Activated effector memory CD4-positive, alpha-beta T cell treated with anti-CD3 and anti-CD28 coated beads, Interleukin-2, amount 50 U/mL, for 16 hours (primary cell): ENCODE data around the gene NBEA.
"Not testable (repeated sequence)": the region's sequence is repeated elsewhere in the genome, so short reads cannot be mapped to it uniquely, and the experiment has no call there.

Experiments used
- DNase-seq: peaks from one replicate; pipeline ENCODE4 v3.0.0-alpha.2; 2020

The NBEA gene

DNA sequence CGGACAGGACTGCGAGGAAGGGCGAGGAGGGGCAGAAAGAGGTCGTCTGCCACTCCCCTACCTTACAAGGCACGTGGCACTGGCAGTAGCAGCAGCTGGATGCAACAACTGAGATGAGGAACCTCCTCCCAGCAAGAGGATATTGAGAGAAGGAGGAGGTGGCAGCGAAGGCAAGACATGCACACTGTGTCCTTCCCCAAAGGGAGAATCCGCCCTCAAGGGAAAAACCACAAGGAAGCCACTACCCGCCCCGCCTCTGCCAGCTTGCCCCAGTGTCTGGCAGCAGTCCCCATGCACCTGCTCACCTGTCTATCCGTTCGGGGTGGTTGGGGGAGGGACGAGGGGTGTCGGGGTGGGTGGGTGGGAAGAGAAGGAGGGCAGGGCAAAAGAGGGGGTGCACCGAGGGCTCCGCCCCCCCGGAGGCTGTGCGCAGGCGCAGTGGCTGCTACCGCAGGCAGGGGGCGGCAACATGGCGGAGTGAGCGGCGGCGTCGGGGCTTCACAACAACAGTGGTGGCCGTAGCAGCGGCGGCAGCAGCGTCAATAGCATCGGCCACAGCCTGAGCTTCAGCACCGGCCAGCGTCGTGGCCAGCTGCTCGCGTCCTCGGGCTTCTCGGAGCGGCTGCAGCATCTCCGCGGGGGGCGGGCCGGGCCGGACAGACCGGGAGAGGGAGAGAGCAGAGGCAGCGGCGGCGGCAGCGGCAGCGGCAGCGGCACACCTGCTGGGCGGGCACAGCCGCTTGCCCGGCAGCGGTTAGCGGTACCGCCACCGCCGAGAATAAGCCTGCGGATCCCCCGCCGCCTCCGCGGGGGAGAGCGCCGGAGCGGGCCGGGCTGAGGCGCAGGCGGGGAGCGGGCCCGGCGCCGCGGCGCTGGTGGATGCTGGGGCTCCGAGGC is at the start of gene NBEA:
Gene NBEA, plus strand, starts transcription at position 436 of the 897 bp plus-strand sequence. CDS start 551 bp downstream, outside the sequence.
- peak; percentile 85 for DNase-seq

- no peak for DNase-seq
Observed at GRCh38 chr13:34894756-34895155, 47.3 kb upstream of the NBEA start.

DNA sequence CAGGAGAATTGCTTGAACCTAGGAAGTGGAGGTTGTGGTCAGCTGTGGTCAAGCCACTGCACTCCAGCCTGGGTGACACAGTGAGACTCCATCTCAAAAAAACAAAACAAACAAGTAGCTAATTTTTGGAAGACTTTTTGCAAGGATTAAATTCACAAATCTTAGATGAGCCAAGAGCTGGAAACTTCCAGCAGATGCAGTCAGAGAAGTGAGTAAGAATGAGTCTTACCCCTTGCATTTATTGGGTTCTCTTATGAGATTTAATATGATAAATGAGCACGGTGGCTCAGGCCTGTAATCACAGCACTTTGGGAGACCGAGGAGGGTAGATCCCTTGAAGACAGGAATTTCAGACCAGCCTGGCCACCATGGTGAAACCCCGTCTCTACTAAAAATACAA is 44.9 kb upstream of the NBEA start:
- DNase-seq, result no peak

DNA sequence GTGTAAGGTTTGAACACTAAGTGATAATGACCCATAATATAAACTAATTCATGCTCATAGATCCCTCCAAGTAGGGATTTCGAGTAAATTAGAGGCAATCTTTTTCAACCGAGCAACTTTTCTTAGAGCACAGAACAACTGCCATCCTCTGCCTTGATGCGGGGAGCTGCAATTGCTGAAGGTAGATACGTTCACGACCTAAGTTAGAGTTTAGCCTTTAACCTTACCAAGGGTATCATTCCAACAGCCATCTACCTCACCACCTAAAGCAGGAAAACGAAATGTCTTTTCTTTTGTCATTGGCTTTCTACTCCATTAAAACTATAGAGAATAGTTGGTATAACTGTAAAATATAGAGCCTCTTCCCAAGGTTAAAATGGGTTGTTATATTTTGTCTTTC is 42.2 kb upstream of the NBEA start:
- no peak for DNase-seq

DNA sequence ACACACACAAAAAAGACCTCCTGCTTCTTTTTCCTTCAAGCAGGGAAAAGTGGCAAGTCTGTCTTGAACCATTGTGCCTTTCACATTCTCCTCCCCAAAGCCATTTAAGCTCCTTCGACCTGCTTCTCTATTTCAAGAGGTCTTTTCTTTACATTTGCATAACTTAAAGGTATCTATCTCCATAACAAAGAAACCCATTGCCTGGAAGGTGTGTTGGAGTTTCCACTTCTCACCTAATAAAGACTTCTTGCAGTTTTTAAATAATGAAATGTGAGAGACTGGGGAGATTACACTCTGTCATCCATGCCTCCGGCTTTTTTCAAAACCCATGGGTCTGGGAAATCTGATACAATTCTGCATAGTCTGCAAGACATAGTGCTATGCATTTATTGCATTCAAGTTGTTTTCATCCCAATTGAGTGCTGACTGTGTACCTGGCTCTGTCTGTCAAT is 41.8 kb upstream of the NBEA start:
- no peak for DNase-seq

- DNase-seq, result no peak
Observed at GRCh38 chr13:34901572-34901971, 40.5 kb upstream of the NBEA start.

DNA sequence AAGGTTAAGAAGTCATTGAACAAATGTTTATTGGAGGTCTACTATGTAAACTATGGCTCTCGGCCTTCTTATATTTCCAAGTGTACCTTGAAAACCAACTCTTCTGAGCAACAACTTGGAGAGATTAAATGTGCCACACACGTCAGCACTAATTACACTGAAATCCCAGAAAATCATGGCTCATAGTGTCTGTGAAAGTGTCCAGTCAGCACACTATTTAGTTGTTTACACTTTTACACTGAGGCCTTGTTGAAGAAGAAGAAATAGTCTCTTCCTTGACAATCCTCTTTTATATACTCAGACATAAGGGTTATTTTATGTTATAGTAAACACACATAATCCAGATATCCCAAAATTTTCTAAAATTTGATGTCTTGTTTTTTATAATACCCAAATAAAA is 30.9 kb upstream of the NBEA start:
- DNase-seq, result no peak

DNA sequence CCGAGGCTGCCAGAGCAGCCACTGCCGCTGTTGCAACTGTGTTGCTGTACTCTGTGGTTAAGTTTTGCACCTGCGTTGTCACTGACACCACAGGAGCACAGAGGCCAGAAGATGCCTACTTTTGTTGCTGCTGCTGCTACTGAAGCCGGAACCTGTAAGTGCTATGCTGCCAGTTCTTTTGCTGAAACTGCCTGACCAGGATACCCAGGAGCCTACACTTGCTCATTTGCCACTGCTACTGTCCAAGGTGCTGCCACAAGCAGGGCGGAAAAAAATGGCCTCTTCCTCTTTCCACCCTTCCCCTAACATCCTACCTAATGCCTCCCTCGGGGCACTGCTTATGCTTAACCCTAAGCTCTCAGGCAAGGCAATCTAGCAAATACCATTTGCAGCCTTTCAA is 29.0 kb upstream of the NBEA start:
- no peak for DNase-seq

DNA sequence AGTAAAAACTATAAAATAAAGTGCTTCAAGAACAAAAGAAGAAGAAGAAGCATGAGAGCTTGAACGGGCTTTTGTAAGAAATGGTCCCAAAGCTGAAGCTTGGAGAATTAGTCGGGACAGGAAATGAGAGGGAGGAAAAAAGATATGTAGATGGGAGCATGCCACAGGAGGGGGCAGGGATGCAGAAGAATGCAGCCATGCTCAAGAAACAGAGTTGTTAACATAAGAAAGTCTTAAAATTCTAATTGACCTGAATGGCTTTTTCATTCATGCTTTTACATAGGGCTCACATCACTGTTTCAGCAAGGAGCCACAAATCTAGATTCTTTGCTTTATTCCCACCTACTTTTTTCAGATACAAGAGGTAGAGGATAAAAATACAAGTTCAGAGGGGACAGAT is 27.7 kb upstream of the NBEA start:
- no peak for DNase-seq

GRCh38 chr13:34926508-34926907 is 15.6 kb upstream of the NBEA start:
- DNase-seq, result no peak

- DNase-seq, result not testable (repeated sequence)
Observed at GRCh38 chr13:34928676-34929075, 13.4 kb upstream of the NBEA start.

GRCh38 chr13:34931572-34931971 is 10.5 kb upstream of the NBEA start:
- DNase-seq, result no peak

- DNase-seq, result no peak
Observed at GRCh38 chr13:34933349-34933748, 8.7 kb upstream of the NBEA start.

GRCh38 chr13:34933786-34934185 is 8.3 kb upstream of the NBEA start:
- no peak for DNase-seq

GRCh38 chr13:34935841-34936240 is 6.2 kb upstream of the NBEA start:
- DNase-seq, result no peak

DNA sequence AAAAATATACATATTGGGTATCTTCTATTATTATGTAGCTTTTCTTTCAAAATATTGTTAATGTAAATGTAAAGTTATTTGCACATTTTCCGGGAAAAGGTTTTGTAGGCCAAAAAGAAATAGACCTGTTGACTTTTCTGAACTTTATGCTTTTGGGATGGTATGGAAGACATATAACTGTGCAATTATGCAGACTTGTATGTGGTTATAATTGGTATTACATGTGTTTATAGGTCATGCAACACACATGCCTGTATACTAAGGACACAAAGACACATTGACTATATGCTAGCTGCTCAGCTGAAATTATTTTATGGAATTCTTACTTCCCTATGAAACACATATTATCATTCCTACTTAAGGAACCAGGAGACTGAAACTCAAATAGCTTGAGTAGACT is 2.3 kb upstream of the NBEA start:
- no peak for DNase-seq

DNA sequence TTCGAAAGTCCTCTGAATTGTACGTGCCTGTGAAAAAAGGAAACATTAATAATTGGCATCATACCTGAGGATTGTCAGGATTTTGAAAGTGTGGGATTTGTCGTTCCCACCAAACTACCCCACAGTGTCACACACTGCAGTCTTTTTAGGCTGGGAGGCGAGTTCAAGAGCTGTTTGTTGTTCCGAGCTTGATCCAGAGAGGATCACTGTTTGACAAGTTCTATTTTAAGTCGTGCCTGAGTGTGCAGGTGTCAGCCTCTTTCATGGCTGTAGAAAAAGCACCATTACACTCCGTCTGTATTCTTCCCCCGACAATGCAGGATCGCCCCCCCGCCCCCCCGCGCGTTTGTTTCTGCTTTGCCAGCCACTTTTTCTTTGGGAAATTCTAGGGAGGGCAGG is 635 bp upstream of the NBEA start:
- DNase-seq, result no peak

GRCh38 chr13:34942732-34943435 is 814 bp downstream of the NBEA start:
- peak; percentile 61 for DNase-seq

GRCh38 chr13:34943436-34944273 is 1.6 kb downstream of the NBEA start:
- DNase-seq, result no peak

DNA sequence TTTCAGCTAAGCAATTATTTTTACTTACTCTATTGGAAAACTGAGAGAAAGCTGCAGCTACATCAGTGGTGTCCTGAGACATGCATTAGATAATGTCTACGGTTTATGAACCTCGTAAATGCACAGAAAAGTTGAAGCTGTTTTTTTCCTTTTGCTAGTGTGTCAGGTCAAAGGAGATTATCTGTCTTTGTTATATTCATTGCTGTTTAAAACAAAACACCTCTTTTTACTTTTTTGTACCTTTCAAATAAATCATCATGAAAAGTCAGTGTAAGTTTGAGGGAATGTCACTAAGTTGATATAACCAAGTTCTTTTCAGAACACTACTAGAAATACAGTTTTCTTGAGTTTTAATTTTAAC is 2.2 kb downstream of the NBEA start:
- DNase-seq, result no peak

DNA sequence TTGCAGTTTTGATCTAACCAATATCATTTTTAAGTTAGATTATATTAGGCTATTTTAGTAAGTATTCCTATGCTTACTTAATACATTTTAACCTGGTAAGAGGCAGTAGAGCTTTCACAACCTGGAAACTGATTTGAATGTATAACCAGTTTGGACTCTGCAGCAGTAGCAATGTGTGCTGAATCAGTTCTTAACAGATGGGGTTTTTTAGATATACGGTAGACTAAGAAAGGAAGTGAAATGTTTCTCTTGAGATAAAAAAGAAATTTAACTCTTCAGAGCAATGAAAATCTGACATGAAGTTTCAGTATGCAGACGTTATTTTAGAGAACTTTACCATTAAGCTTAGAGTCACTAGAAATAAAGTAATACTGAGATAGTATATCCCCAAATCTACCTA is 2.7 kb downstream of the NBEA start:
- no peak for DNase-seq

GRCh38 chr13:34951528-34951927 is 9.5 kb downstream of the NBEA start:
- DNase-seq, result no peak

- DNase-seq, result no peak
Observed at GRCh38 chr13:34959489-34959888, 17.4 kb downstream of the NBEA start.
